ENCODE measurements around the gene EPN1. TPM values are rescaled to one million over a fixed set of nuclear protein-coding genes. Genes with fewer than 3 reads are reported as not detected.

Gene EPN1
- total RNA-seq, 1 donor from 2014 or later = 65.2 TPM

DNA sequence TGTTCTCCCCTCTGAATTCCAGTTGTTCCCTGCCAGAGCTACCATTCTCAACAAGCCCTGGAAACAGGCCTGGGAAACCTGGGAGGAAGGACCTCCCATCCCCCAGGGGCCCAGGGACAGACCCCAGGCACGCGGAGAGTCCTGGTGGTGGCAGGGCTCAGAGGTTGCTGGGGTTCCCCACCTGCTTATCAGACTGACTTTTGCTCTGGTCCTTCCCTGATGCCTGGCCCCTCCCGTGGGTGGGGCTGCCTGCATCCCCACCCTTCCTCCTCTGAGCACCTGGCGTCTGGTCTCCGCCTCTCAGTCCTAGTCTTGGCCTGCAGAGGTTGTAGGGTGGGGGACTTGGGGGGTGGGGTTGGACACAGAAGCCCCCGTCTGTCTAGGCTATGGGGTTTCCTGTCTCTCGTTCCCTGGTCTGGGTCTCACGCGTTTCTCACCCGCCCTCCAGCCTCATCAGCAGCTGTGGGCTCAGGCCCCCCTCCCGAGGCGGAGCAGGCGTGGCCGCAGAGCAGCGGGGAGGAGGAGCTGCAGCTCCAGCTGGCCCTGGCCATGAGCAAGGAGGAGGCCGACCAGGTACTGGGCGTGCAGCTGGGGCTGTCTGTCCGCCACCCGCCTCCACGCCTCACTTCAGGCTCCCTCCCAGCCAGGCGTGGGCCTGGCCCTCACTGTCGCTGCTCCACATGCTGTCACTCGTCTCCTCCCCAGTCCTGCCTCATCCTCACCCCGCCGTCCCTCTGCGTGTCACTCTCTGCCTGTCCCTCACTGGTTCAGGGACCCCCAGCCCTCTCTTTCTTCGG is 13.6 kb downstream of the EPN1 start:
- ChIA-PET CTCF (no interaction called here), POLR2A (interaction anchor here (0.5 kb wide), 1 partner anchor 43 kb away, joined by 4 read pairs; no protein-coding TSS in a partner anchor)
- Mint-ChIP-seq H3K9me3 (no peaks in the 10 kb centered on the region), H3K4me3 (no peak overlapping the region), H3K27me3 (no peaks in the 10 kb centered on the region), H3K36me3 (ENCODE audit: low read depth) (peaks cover 70% of the 10 kb centered on the region), H3K4me1 (peaks cover 35% of the 10 kb centered on the region), H3K27ac (no peak overlapping the region)
- intact Hi-C loops (cut with micrococcal nuclease) = no loop called here
- ATAC-seq (ENCODE audit: low read depth) (peak; percentile 64), DNase-seq (no peak)
- TF ChIP-seq, protein P1, sequence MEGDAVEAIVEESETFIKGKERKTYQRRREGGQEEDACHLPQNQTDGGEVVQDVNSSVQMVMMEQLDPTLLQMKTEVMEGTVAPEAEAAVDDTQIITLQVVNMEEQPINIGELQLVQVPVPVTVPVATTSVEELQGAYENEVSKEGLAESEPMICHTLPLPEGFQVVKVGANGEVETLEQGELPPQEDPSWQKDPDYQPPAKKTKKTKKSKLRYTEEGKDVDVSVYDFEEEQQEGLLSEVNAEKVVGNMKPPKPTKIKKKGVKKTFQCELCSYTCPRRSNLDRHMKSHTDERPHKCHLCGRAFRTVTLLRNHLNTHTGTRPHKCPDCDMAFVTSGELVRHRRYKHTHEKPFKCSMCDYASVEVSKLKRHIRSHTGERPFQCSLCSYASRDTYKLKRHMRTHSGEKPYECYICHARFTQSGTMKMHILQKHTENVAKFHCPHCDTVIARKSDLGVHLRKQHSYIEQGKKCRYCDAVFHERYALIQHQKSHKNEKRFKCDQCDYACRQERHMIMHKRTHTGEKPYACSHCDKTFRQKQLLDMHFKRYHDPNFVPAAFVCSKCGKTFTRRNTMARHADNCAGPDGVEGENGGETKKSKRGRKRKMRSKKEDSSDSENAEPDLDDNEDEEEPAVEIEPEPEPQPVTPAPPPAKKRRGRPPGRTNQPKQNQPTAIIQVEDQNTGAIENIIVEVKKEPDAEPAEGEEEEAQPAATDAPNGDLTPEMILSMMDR (IDR thresholded peaks at IDR 0.05) = no peak

DNA sequence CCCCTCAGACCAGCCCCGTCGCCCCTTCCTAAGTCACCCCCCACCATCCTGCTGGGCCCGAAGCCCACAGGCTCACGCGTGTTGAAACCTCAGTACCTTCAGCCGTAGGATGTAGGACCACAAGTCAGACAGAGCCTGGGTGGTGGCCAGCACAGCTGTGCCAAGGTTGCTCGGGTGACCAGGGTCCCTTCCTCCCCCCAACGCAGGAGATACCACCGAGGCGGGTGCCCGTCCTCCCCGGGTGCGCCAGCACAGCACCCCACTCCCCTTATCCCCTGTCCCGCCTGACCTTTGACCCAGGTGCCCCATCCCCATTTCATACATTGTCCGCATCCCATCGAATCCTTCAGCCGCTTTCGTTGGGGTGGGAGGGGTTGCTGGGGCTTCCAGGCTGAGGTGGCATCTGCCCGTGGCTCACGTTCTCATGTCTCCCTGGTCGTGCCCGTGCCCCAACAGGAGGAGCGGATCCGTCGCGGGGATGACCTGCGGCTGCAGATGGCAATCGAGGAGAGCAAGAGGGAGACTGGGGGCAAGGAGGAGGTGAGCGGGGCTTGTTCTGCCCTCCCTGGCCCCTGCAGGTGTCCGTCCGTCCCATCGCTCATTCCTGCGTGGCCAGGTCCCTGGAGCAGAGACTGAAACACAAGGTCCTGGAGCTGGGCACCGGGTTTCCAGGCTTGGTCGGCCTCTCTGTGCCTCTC is 14.5 kb downstream of the EPN1 start:
- intact Hi-C loops (cut with micrococcal nuclease) = no loop called here
- H3K4me3 Mint-ChIP-seq = no peak overlapping the region
- H3K4me1 Mint-ChIP-seq = peaks cover 32% of the 10 kb centered on the region
- POLR2A ChIA-PET = no interaction called here
- CTCF ChIA-PET = no interaction called here
- DNase-seq = no peak
- TF ChIP-seq, protein P1 (IDR thresholded peaks at IDR 0.05) = no peak
- H3K27me3 Mint-ChIP-seq = no peaks in the 10 kb centered on the region
- no peak for ATAC-seq (ENCODE audit: low read depth)
- H3K36me3 Mint-ChIP-seq (ENCODE audit: low read depth) = peaks cover 69% of the 10 kb centered on the region
- no peaks in the 10 kb centered on the region for H3K9me3 Mint-ChIP-seq
- no peak overlapping the region for H3K27ac Mint-ChIP-seq

DNA sequence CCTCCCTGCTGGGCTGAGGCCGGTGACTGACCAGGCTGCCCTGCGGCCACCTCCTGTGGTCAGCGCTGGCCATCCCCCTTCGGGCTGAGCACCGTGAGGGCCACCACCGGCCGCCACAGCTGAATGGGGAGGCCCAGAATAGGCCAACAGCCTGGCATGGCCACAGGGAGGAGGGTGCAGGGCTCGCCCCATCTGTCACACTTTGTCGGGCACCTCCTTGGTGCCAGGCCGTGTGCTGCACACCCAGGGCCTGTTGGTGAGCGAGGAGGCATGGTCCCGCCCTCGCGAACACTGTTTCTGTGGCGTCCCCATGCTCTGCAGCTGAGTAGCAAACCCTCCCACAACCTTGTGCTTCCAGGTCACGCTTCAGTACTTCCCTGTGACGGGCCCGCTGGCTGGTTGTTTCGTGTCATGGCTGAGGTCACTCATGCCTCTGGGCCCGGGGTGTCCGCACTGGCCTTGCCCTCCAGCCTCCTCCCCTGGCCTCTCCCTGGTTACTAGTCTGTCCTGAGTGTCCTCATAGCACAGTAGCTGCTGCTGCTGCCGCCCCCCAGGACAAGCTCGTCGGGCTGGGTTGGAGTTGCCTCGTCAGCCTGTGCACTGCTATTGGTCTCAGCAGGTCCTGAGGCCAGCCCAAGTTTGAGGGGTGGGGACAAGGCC is 15.2 kb downstream of the EPN1 start:
- DNase-seq = no peak
- Mint-ChIP-seq H3K4me1 (peaks cover 32% of the 10 kb centered on the region), H3K36me3 (ENCODE audit: low read depth) (peaks cover 67% of the 10 kb centered on the region), H3K27me3 (no peaks in the 10 kb centered on the region), H3K27ac (no peak overlapping the region), H3K4me3 (no peak overlapping the region), H3K9me3 (no peaks in the 10 kb centered on the region)
- ChIA-PET CTCF (no interaction called here), POLR2A (no interaction called here)
- ATAC-seq (ENCODE audit: low read depth) = no peak
- intact Hi-C loops (cut with micrococcal nuclease) = no loop called here
- TF ChIP-seq, protein P1 (IDR thresholded peaks at IDR 0.05) = no peak

DNA sequence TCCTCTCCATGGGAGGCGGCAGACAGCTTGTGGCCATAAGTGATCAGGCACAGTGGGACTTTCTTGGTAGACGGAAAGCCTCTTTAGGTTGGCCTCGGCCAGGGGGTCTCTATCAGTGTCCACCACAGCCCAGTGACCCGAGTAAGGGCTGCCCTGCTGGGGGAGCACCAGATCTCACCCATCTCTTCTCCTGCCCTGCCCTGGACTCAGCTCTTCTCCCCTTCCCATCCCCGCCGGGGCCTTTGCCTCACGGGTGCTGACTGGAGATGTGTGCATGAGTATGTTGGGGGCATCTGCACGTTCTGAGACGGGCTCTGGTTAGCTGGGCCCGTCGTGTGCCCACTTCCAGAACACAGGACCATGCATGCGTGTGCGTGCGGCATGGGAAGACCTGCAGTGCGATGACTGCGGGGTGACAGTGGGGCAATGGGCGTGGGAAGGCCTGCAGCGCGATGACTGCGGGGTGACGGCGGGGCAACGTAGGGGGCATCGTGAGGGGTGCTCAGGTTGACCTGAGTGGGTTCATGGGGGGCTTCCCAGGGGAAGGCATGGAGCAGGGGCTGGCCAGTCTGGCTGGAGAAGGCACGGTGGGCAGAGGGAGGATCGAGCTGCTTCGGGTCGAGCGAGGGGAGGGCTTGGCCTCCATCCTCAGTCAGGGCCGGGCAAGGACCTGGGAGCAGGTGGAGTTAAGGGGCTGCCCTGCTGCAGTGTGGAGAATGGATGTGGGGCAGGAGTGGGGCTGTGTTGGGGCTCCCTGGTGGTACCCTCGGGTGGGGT is 15.9 kb downstream of the EPN1 start:
- TF ChIP-seq, protein P1 (IDR thresholded peaks at IDR 0.05) = no peak
- ChIA-PET CTCF (no interaction called here), POLR2A (no interaction called here)
- Mint-ChIP-seq H3K27ac (no peak overlapping the region), H3K27me3 (no peaks in the 10 kb centered on the region), H3K9me3 (no peaks in the 10 kb centered on the region), H3K36me3 (ENCODE audit: low read depth) (peaks cover 68% of the 10 kb centered on the region), H3K4me3 (no peak overlapping the region), H3K4me1 (peaks cover 29% of the 10 kb centered on the region)
- ATAC-seq (ENCODE audit: low read depth) (no peak), DNase-seq (no peak)
- intact Hi-C loops (cut with micrococcal nuclease) = no loop called here

Data from activated B cell treated with CpG ODN at 0.5 μM for 24 hours (primary cell).